GM21447 (cell line): Measurements from ENCODE around the gene GRIN2C.
"Not testable (repeated sequence)": the region's sequence is repeated elsewhere in the genome, so short reads cannot be mapped to it uniquely, and the experiment has no call there.

Source experiments
- ATAC-seq: cut with Tn5 transposase; IDR thresholded peaks from one replicate; pipeline ENCODE4 v1.9.1; 2021; ENCODE audit not compliant: unreplicated experiment

The GRIN2C gene

DNA sequence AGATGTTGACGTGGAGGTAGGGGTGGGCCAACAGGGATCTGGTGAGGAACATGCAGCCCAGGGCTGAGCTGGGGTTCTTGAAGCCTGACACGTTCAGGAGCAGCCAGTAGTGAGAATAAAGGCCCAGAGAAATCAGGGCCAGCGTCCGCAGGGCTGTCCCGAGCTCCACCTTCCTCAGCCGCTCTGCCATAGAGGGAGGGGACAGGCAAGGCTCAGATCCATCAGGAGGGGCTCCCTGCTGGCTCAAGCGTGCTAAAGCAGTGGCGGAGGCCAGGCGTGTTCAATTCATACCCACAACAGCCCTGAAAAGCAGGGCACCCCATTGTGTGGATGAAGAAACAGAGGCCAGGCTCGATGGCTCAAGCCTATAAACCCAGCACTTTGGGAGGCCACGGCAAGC is 21.4 kb upstream of the GRIN2C start:
- ATAC-seq, result no peak

DNA sequence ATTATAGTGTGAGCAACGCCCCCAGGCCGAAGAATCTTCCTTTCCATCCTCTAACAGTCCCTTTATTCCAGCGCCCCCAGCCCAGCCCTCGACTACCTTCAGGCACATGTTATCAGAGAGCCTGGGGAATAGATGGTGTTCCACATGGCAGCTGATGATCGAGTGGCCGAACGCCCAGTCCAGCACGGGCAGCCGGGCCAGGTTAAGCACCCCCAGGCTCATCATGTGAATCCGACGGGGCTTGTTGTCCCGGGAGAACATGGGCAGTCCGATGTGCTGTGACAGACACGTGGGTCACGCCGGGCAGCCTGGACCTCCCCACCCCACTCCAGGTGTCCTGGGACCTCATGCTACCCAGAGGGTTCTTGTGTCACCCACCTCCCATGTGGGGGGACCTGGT is 19.6 kb upstream of the GRIN2C start:
- ATAC-seq, result no peak

DNA sequence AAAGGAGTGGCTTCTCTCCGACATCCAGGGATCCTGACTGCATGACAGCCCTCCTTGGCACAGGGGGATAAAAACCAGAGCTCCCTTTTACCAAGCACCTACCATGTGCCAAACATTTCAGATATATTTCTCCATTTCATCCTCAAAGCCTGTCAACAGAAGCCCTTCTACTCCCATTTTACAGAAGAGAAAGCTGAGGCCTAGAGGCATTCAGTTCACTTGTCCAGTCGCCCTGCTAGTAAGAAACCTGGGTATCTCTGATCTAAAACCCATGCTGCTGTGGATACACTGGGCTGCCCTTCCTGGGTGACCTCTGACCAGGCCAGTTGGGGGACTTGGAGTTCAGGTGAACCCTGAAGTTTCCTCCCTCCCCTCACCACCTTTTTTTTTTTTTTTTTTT is 19.0 kb upstream of the GRIN2C start:
- no peak for ATAC-seq

DNA sequence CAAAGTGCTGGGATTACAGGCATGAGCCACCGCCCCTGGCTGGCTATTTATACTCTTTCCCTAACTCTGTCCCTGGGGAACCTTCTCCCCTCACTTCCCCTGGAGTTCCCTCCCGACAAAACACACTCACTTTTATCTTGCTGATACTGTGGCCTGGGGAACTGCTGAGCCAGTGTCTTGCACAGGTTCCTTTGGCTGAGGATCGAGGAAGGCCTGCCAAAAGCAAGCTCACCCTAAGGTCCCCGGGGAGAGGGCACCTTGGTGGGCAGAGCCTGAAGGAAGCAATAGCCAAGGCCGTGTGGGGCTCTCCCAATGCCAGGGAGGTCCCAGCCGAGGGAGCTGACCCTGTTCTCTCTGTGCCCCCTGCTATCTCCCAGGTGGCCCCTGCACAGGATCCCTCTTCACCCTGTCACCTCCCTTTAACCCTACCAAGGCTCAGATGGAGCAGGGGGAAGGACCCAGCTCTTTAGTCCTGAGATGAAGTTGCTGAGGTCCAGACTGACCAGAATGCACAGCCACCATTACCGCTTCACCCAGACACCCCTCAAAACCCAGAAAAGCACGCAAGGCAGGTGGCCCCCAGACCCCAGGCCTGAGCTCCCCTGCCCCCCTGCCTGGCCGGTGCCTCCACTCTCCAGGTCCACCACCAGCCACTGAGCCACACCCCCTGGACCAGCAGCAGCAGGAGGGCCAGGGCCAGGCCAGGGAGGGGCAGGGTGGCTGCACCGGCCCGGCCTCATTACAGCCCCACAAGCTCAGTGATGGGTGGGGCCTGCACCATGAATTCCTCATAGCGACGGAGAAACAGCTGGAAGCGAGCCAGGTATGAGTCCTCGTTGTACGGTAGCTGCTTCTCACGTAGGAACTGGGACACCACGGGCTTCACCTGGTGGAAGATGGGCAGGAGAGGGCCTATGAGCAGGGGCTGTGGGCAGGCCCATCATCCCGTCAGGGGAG is 18.2 kb upstream of the GRIN2C start:
- no peak for ATAC-seq

DNA sequence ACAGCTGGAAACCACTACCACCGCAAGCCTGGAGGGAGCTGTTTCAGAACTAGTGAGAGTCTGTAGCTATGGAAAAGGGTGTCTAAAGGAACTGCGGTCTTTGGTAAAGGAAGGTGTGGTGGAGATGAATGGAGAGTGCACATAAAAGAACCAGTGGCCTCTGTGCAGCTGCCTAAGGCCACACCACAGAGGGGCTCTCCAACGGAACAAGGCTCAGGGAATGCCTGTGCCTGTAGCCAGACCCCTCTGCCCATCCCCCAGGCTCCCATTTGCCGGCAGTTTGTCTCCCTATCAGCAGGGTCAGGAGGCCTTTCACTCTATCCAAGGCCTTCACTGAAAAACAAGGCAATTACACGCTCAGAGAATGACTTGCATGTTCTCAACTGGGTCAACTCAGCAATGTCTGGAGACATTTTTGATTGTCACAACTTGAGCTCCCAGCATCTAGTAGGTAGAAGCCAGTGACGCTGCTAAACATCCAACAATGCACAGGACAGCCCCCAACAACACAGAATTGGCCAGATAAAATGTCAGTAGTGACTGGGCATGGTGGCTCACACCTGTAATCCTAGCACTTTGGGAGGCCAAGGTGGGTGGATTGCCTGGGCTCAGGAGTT is 16.4 kb upstream of the GRIN2C start:
- ATAC-seq, result no peak

DNA sequence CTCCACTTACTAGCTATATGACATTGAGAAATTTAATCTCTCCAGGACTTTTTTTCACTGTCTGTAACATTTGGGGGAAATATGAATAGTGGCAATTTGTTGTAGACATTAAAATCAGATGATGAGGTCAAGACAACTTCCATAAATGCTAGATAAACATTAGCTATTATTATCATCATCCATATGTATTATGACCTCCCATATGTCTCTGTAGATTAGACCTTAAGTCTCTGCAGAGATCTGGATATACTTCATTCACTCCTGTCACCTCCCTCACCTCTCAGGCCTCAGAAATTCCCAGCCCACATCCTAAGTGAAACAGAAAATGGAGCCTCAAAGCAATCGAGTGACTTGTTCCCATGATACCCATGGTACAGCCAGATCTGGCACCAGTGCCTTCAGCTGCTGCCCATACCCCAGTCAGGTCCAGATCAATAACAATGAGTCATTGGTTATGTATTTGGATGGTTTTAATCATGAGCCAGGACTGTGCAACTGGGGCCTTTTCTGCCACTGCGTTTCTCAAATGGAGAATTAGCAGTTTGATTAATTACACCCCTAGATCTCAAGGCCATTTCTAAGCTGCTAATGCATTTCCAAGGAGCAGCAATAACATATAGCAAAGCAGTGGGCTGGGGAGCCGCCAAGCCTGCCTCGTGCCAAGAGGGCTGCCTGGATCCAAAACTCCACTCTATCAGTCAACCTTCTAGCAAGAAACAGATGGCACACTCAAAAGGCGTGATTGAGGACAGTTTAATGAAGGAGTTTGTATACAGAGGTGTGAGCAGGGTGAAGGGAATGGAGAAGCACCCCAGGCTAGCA is 15.7 kb upstream of the GRIN2C start:
- no peak for ATAC-seq

DNA sequence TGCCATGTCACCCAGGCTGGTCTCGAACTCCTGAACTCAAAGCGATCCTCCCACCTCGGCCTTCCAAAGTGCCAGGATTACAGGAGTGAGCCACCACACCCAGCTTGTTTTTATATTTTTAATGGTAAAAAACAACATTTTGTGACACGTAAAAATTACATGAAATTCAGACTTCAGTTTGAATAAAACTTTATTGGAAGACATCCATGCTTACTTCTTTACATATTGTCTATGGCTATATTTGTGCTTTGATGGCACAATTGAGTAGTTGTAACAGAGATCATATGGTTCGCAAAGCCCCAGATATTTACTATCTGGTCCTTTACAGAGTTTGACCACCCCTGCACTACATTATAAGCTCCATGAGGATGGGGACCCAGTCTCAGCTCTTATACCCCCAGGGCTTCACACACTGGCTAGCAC is 14.9 kb upstream of the GRIN2C start:
- no peak for ATAC-seq

DNA sequence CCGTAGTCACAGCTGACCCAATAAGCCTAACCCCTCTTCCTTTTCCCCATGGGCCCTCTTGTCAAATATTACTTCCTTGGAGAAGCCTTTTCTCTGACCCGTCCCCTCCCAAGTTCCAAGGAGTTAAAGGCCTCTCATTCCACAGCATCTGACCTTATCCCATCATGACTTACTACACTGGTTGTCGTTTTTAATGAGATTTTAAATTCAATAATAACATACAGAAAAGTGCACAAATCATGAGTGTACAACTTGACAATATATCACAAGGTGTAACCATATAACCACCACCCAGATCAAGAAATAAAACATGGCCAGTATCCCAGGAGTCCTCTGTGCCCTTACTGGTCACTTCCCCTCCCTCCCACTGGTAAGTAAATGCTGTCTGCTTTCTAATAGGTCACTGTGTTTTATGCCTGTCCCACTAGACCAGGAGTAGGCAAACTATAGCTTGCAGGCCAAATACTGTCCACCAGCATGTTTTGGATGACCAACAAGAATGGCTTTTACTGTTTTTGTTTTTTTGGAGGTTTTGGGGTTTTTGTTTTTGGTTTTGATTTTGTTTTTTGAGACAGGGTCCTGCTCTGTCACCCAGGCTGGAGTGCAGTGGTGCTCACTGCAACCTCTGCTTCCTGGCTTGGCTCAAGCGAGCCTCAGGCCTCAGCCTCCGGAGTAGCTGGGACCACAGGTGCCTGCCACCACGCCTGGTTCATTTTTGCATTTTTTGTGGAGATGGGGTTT is 14.4 kb upstream of the GRIN2C start:
- ATAC-seq, result no peak

DNA sequence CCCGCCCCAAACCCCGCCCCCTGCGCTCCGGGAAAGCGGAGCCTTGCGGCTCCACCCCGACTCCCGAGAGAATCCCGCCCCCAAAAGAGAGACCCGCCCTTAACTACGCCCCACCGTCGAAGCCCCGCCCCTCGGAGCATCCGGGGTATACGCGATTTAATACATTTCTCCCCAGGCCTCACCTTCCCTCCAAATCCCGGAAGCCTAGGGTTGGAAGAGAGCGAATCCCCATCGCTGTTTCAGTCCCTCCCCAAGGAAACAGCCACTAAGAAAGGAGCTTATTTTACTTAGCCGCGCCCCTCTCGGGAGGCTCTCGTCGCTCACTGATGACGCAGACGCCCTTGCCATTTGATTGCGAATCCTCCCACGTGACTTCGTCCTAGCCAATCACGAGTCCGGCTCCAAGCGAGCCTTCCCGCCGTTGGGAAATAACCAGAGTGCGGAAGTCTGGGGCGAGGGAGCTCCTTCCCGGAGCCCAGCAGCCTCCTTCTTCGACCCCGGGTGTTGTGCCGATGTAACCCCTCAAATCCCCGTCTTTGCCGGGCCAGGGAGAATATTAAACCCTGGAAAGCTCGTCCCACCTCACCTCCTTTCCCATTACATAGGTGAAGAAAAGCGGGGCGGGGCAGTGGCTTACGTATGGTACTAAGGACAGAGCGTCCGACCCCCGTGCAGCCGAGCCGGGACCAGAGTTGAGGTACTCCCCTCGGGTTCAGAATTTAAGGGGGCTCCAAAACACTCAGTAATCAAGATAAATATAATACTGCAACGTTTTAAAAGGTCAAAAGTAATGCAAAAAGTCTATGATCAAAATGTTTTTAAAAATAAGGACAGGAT is 13.6 kb upstream of the GRIN2C start:
- ATAC-seq, result peak; percentile 82

DNA sequence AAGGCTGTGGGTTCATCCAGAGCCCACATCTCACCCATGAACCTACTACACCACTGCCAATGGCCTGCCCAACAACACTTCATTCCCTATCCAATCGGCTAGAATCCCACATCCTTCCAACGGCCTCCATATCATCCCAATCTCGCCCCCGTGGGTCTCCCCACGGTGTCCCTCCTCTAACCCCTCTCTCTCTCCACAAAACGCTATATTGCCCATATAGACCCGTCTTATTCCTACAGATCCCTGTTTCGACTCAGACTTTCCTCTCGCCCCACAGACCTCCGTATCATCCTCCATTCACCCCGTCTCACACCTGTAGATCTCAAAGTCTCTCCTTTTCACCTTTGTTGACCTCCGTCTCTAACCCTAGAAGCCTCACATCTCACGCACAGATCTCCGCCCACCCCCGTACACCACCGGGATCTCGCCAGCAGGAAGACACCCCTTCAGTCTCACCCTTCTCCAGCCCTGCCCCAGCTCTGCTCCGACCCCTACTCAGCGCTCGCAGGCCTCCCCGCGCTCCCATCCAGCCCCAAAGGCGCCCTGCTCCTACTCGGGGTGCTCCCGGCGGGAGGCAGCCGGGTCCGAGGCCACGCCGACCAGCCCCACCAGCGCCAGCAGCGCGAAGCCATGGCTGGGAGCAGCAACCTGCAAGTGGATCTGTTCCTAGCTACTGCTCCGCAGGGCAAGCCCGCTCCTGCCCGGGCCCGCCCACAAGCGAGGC is 12.8 kb upstream of the GRIN2C start, which contains the start of gene FDXR:
Gene FDXR, minus strand, starts transcription at position 682 of the 724 bp plus-strand sequence. Its CDS starts 50 bp downstream, at position 632.
- peak; percentile 22 for ATAC-seq

DNA sequence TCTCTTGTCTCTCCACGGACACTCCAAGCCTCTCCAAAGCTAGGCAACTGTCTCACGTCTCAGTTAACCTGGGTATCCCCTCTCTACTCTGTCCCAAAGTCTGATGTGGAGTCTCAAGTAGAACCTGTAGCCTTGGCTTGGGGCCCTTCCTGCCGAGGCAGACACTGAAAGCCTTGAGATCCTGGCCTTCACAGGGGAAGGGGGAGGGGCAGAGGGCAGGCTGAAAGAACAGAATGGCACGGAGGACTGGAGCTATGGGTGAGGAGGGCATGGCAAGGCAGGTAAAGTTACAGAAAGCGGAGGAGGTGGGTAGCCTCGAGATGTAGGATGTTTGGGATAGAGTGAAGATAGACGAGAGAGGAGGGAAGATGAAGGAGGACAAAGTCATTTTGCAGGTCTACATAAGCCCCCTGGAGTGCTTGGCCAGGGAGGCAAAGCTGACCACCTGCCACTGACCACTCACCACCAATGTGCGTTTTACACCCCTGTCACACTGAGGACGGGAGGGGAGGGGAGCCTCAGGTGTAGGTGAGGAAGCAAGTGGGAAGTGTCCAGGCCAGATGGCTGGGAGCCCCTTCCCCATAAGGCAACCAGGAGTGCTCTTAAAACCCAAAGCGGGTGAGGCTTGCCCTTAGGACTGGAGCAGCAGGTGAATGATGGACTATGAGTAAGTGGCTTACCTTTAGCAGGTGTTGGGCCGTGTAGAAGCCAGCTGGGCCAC is 11.8 kb upstream of the GRIN2C start:
- no peak for ATAC-seq

DNA sequence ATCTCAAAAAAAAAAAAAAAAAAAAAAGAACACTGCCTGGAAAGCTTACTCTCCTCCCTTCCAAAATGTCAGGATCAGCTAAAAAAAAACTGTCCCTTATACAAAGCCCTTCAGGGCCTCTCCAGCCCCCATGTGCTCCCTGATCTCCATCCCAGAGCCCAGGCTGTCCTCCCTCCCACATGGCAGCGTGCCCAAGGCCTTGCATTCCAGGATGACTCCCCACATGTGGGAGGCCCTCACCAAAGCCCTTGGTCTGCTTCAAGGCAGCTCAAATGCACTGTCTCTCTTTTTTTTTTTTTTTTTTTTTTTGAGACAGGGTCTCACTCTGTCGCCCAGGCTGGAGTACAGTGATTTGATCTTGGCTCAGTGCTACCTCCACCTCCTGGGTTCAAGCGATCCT is 10.8 kb upstream of the GRIN2C start:
- no peak for ATAC-seq

DNA sequence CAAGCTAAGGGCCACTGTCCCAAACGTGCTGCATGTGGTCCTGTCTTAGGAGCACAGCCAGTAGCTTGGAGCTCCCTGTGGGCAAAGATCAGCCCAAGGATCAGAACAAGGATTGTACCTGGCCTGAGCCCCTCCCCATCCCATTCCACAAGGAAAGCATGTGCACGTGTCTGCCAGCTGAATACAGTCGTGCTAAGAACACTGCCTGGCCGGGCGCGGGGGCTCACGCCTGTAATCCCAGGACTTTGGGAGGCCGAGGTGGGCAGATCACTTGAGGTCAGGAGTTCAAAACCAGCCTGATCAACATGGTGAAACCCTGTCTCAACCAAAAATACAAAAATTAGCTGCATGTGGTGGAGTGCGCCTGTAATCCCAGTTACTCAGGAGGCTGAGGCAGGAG is 10.3 kb upstream of the GRIN2C start:
- not testable (repeated sequence) for ATAC-seq

DNA sequence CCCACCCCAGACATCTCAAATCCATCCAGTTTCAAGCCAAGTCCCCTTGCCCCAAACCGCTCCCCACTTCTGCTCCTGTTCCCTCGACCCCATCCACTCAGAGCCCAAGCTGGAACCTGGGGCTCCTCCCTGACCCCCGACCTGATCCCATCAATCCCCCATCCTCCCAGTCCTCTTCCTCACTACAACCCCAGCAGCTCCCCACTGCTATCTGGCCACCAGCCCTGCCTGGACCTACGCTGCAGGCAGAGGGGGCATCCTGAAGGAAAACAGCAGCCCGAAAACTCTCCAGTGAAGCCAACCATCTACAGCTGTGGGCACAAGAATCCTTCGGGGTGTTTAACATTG is 9.2 kb upstream of the GRIN2C start:
- ATAC-seq, result no peak

DNA sequence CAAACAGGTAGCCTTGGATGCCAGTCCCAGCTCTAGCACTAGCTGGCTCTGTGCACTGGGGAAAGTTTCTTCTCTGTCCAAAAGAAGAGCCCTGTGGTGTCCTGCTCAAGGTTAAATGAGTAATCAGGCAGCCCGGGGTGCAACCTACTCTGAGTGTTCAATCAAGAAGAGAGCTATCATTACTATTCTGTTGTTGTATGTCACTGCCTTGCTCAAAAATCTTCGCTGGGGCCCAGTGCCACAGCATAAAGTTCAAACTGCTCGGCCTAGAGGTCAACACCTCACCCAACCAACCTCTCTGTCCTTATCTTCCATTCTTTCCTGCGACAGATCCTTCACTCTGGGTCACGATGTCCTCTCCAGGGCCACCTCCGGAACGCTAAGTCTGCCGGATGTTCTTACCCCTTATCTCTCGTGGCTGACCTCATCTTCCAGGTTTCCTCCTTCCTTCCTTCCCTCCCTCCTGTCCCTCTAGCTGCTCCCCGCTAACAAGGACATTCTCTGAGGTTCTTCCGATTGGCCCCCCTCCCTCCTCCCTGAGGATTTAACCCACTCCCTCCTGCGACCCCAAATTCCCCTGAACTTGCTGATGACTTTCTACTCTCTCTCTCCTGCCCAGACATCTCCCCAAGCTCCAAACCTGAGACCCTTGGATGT is 8.7 kb upstream of the GRIN2C start:
- ATAC-seq, result no peak

DNA sequence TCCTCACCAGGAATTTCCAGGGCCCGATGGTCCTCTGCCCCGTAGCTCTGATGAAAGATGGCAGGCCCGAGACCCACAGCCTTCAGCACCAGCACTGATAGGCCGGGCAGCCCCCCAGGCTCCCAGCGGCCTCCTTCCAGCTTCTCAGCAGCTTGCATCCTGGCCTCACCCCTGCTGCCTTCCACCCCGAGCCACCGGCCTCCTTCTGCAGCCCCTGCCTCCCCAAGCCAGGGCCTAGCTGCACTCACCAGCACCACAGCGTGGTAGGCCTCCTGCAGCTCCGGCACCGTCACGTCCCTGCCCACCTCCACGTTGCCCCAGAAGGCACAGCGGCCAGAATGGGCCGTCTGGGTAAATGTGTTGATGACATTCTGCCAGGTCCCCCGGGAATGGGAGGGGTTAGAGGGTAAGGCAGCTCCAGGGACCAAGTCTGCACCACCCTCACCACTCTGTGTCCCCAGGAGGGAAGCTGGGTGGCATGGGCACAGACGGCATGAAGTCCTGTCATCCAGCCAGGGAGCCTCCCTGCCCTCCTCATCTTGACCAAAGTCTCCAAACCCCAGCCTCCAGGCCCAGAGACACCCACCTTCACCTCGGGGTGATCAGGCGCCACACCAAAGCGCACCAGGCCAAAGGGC is 6.6 kb upstream of the GRIN2C start:
- no peak for ATAC-seq

DNA sequence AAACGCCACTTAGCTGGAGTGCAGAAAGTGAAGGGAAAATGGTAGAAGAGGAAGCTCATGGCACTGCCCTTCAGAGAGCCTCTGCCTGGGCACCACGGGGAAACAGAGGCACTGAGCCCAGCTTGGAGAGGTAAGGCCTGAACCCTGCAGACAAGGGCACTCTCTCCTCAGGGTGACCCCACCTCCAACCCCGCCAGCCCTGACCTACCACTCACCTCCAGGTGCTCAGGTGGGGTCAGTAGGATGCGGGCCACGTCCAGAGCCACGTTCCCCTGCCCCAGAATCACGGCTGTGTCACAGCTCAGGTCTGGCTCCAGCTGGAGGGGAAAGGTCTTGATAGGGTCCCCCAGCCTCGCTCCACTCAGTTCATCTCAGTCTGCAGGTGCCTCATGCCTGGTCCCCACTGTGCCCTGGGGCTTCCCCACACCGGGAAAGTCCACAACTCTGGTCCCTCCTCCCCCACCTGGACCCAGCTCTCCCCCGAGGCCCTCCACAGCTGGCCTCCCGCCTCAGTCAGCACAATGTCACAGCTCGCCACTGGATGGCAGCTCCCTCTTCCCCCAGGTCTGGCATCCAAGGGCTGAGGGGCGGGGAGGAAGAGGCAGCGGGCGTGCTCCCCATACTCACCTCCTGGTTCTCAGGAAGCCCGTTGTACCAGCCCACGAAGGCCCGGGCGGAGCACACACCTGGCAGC is 6.0 kb upstream of the GRIN2C start:
- no peak for ATAC-seq
